WTC11 (cell line): Measurements from ENCODE around the gene MYORG. TPM values are rescaled to one million over a fixed set of nuclear protein-coding genes. Genes with fewer than 3 reads are reported as not detected.
A peak's percentile ranks its signal among the peaks of the same experiment; 100 is the strongest.

Source experiments
- ATAC-seq: fragments of 200-7000 bp; cut with Tn5 transposase; 2 replicates; pipeline ENCODE4 v1.10.0; 2021; ENCODE audit warnings: mild to moderate bottlenecking, moderate library complexity
- CTCF ChIA-PET: fragments of 300-600 bp; sonication (Branson Sonifier 250); formaldehyde crosslinking; loops from one replicate; lab custom pipeline; 2021; ENCODE audit warnings: antibody characterized with exemption; lab: Charles Lee
- POLR2A ChIA-PET: fragments of 350-600 bp; sonication (Branson Sonifier 250); formaldehyde crosslinking; loops from one replicate; lab custom pipeline; 2021; ENCODE audit warnings: antibody characterized with exemption; lab: Charles Lee
- DNase-seq: peaks from one replicate; pipeline ENCODE4 v3.0.0; 2021; ENCODE audit warnings: low spot score
- H3K27ac Mint-ChIP-seq: 2 replicates; pipeline ENCODE4 v1.8.0; 2021; ENCODE audit warnings: mixed read lengths
- H3K27me3 Mint-ChIP-seq: 2 replicates; pipeline ENCODE4 v1.8.0; 2021; ENCODE audit warnings: low read depth, mild to moderate bottlenecking, moderate library complexity, mixed read lengths
- H3K36me3 Mint-ChIP-seq: 2 replicates; pipeline ENCODE4 v1.8.0; 2021; ENCODE audit warnings: mixed read lengths
- H3K4me1 Mint-ChIP-seq: 2 replicates; pipeline ENCODE4 v1.8.0; 2022; ENCODE audit warnings: mixed read lengths
- H3K4me3 Mint-ChIP-seq: 2 replicates; pipeline ENCODE4 v1.8.0; 2021; ENCODE audit warnings: mild to moderate bottlenecking, moderate library complexity, mixed read lengths
- H3K9me3 Mint-ChIP-seq: 2 replicates; pipeline ENCODE4 v1.8.0; 2021; ENCODE audit warnings: mixed read lengths
- CDX4 ChIP-seq: fragments of 250-450 bp; sonication (Bioruptor Pico); IDR thresholded peaks from 2 replicates; pipeline ENCODE4 v1.9.0; 2021; ENCODE audit warnings: moderate library complexity, mild to moderate bottlenecking, inconsistent platforms, borderline replicate concordance
- ERG ChIP-seq: fragments of 250-450 bp; sonication (Bioruptor Pico); IDR thresholded peaks from 2 replicates; pipeline ENCODE4 v1.8.0; 2021; ENCODE audit warnings: mild to moderate bottlenecking
- FOXK1 ChIP-seq: sonication (generic); formaldehyde crosslinking; IDR thresholded peaks from 2 replicates; pipeline ENCODE4 v1.8.0; 2022; ENCODE audit warnings: mild to moderate bottlenecking, moderate library complexity, missing genetic modification reagents
- FOXP4 ChIP-seq: sonication (generic); formaldehyde crosslinking; IDR thresholded peaks from 2 replicates; pipeline ENCODE4 v1.8.0; 2022; ENCODE audit warnings: mild to moderate bottlenecking, missing genetic modification reagents
- GRHL2 ChIP-seq: fragments of 250-450 bp; sonication (Bioruptor Pico); IDR thresholded peaks from 2 replicates; pipeline ENCODE4 v1.8.0; 2022; ENCODE audit warnings: mild to moderate bottlenecking, moderate library complexity; ENCODE audit not compliant: insufficient replicate concordance, severe bottlenecking
- MLX ChIP-seq: sonication (generic); formaldehyde crosslinking; IDR thresholded peaks from 2 replicates; pipeline ENCODE4 v1.8.1; 2023; ENCODE audit warnings: mild to moderate bottlenecking, missing genetic modification reagents, moderate library complexity
- RORB ChIP-seq: fragments of 250-450 bp; sonication (Bioruptor Pico); IDR thresholded peaks from 2 replicates; pipeline ENCODE4 v1.9.0; 2021; ENCODE audit warnings: mild to moderate bottlenecking
- SP1 ChIP-seq: sonication (generic); formaldehyde crosslinking; conservative IDR thresholded peaks from 2 replicates; pipeline ENCODE4 v1.8.1; 2022; ENCODE audit warnings: missing genetic modification reagents
- ZNF121 ChIP-seq: sonication (generic); formaldehyde crosslinking; IDR thresholded peaks from 2 replicates; pipeline ENCODE4 v1.8.0; 2023; ENCODE audit warnings: missing genetic modification reagents
- ZNF317 ChIP-seq: sonication (generic); formaldehyde crosslinking; IDR thresholded peaks from 2 replicates; pipeline ENCODE4 v1.8.1; 2023; ENCODE audit warnings: low read depth, mild to moderate bottlenecking, moderate library complexity, missing genetic modification reagents, borderline replicate concordance
- ZNF532 ChIP-seq: fragments of 250-450 bp; sonication (Bioruptor Pico); IDR thresholded peaks from 2 replicates; pipeline ENCODE4 v1.9.0; 2021; ENCODE audit warnings: mild to moderate bottlenecking, borderline replicate concordance
- ZNF671 ChIP-seq: fragments of 250-450 bp; sonication (Bioruptor Pico); IDR thresholded peaks from 2 replicates; pipeline ENCODE4 v1.8.0; 2021; ENCODE audit warnings: mild to moderate bottlenecking
- total RNA-seq: library from RNA; stranded (reverse); gene quantifications from 3 replicates; pipeline ENCODE4 v1.2.3, GENCODE V29; 2021

MYORG gene
- total RNA-seq, 1 experiment from 2014 or later, result 18.9 TPM

GRCh38 chr9:34334916-34335315, 41.8 kb downstream of the MYORG start (continued):
- TF ChIP-seq ERG (no peak), GRHL2 (CRISPR knock-in tag) (no peak), MLX (CRISPR knock-in tag) (no peak)

GRCh38 chr9:34334337-34334824, 42.3 kb downstream of the MYORG start:
- TF ChIP-seq FOXP4 (peak; percentile 44; the same call in 1 of the 2 replicates), CDX4 (no peak)
- H3K9me3 Mint-ChIP-seq, result no peaks in the 10 kb centered on the region
- ChIA-PET CTCF (interaction anchor here (0.5 to 7.0 kb wide), 13 partner anchors 9 to 270 kb away, joined by 3 to 168 read pairs (median 4); partner anchors contain the start of gene MYORG), POLR2A (interaction anchor here (1.0 to 1.6 kb wide), 3 partner anchors 40 to 45 kb away, joined by 3 to 4 read pairs (median 4); no protein-coding TSS in a partner anchor)
- peak; percentile 28 for DNase-seq
- H3K36me3 Mint-ChIP-seq, result no peaks in the 10 kb centered on the region
- peak overlapping the region; percentile 84 for H3K27ac Mint-ChIP-seq
- no peak overlapping the region for H3K4me3 Mint-ChIP-seq
- no peaks in the 10 kb centered on the region for H3K27me3 Mint-ChIP-seq
- peaks cover 46% of the 10 kb centered on the region for H3K4me1 Mint-ChIP-seq
- peak; percentile 23 for ATAC-seq

- POLR2A ChIA-PET, result interaction anchor here (1.1 to 1.6 kb wide), 2 partner anchors 42 to 46 kb away, joined by 3 to 4 read pairs; no protein-coding TSS in a partner anchor
- TF ChIP-seq FOXK1 (CRISPR knock-in tag) (no peak), SP1 (CRISPR knock-in tag) (no peak), RORB (no peak), ZNF532 (CRISPR knock-in tag) (no peak), MLX (CRISPR knock-in tag) (no peak), ZNF121 (CRISPR knock-in tag) (no peak), ZNF671 (CRISPR knock-in tag) (no peak), ZNF317 (no peak)
- Mint-ChIP-seq H3K27me3 (no peaks in the 10 kb centered on the region; the same call in 1 of the 2 replicates), H3K36me3 (no peaks in the 10 kb centered on the region), H3K9me3 (no peaks in the 10 kb centered on the region), H3K4me1 (peaks cover 46% of the 10 kb centered on the region), H3K4me3 (no peak overlapping the region), H3K27ac (peak overlapping the region; percentile 68; the same call in 1 of the 2 replicates)
- CTCF ChIA-PET, result interaction anchor here (1.2 to 7.0 kb wide), 10 partner anchors 14 to 270 kb away, joined by 3 to 168 read pairs (median 4); partner anchors contain the start of gene MYORG
- DNase-seq, result no peak
- ATAC-seq, result no peak
These were observed 42.9 kb downstream of the MYORG start for GRCh38 chr9:34333836-34334235.
